Activated CD4-positive, CD25-positive, alpha-beta regulatory T cell treated with anti-CD3 and anti-CD28 coated beads, Interleukin-2, amount 50 U/mL, for 24 hours (primary cell): Measurements from ENCODE around the gene PLD4.
"Not testable (repeated sequence)": the region's sequence is repeated elsewhere in the genome, so short reads cannot be mapped to it uniquely, and the experiment has no call there.

Experiments used
- ATAC-seq, 2 donors: fragments of 150-1000 bp; cut with Tn5 transposase; one replicate each; pipeline ENCODE4 v1.10.0; 2021; ENCODE audit warnings: mild to moderate bottlenecking in 1 of 2, moderate library complexity in 1 of 2

PLD4 gene

GRCh38 chr14:104942586-104942985 lies 17.9 kb downstream of the PLD4 start:
- no peak for ATAC-seq

GRCh38 chr14:104943216-104944015 lies 18.7 kb downstream of the PLD4 start:
- ATAC-seq: not testable (repeated sequence)

GRCh38 chr14:104944016-104944308 lies 19.3 kb downstream of the PLD4 start:
- not testable (repeated sequence) for ATAC-seq

GRCh38 chr14:104944436-104945205 lies 19.9 kb downstream of the PLD4 start:
- ATAC-seq: not testable (repeated sequence)

- ATAC-seq: not testable (repeated sequence)
Observed at GRCh38 chr14:104945266-104945665, 20.6 kb downstream of the PLD4 start.

- not testable (repeated sequence) for ATAC-seq
Observed at GRCh38 chr14:104945986-104946965, 21.6 kb downstream of the PLD4 start.

- not testable (repeated sequence) for ATAC-seq
Observed at GRCh38 chr14:104947201-104947600, 22.5 kb downstream of the PLD4 start.

GRCh38 chr14:104947881-104948735 lies 23.4 kb downstream of the PLD4 start:
- ATAC-seq: not testable (repeated sequence)

- ATAC-seq: no peak
Observed at GRCh38 chr14:104948736-104949031, 24.0 kb downstream of the PLD4 start.

- ATAC-seq: not testable (repeated sequence)
Observed at GRCh38 chr14:104949406-104949955, 24.8 kb downstream of the PLD4 start.

GRCh38 chr14:104950021-104950420 lies 25.3 kb downstream of the PLD4 start:
- no peak for ATAC-seq

GRCh38 chr14:104950701-104951100 lies 26.0 kb downstream of the PLD4 start:
- ATAC-seq: not testable (repeated sequence)

GRCh38 chr14:104951863-104952657 lies 27.4 kb downstream of the PLD4 start:
- ATAC-seq: not testable (repeated sequence)

- no peak for ATAC-seq
Observed at GRCh38 chr14:104953097-104953496, 28.4 kb downstream of the PLD4 start.

GRCh38 chr14:104953896-104954656 lies 29.4 kb downstream of the PLD4 start:
- ATAC-seq: no peak

- no peak for ATAC-seq
Observed at GRCh38 chr14:104954746-104955395, 30.2 kb downstream of the PLD4 start.

- ATAC-seq: no peak
Observed at GRCh38 chr14:104955396-104955770, 30.7 kb downstream of the PLD4 start.

- ATAC-seq: no peak
Observed at GRCh38 chr14:104956290-104956890, 31.7 kb downstream of the PLD4 start.
